Vagina (tissue), 2 donors: ENCODE measurements around the gene CNTNAP5.

Experiments used
- POLR2A ChIP-seq, 2 donors: fragments of 450-650 bp; IDR thresholded peaks; one replicate each; pipeline ENCODE4 v1.6.1; 2017; ENCODE audit warnings: antibody characterized with exemption in 2 of 2, mild to moderate bottlenecking in 2 of 2, moderate library complexity in 2 of 2
- POLR2AphosphoS5 ChIP-seq, 2 donors: sonication (generic); formaldehyde crosslinking; IDR thresholded peaks; one replicate each; pipeline ENCODE4 v1.9.0; 2017; ENCODE audit warnings: antibody characterized with exemption in 2 of 2, mild to moderate bottlenecking in 2 of 2, low read depth in 1 of 2; ENCODE audit not compliant: insufficient read depth in 1 of 2
- TF ChIP-seq, protein P1 (sequence below), 3 experiments: fragments of 450-650 bp in 2 of 3; fragments of 200-600 bp in 1 of 3; sonication (generic) in 1 of 3; IDR thresholded peaks; one replicate each; pipeline ENCODE4 v1.5.1; 2017 to 2019; ENCODE audit warnings: antibody characterized with exemption in 3 of 3, mild to moderate bottlenecking in 2 of 3, moderate library complexity in 2 of 3

DNA sequence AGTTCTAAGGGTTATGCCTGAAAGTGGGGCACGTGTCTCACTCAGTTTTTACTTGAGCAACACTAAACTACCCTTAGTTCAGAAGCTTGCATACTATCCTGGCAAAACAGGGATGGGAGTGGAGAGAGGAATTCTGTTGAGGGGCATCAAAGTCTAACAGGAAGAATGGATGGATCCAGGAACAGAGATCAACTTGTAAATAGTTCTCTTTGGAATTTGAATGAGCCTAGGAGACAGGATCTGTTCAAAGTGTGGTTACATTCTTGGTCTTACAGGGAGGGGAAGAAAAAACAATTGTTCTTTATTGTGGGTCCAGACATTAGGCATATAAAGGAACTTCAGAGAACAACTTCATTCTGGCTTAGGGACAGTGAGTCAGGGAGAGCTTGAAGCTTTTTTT is 560.2 kb downstream of the CNTNAP5 start:
- TF ChIP-seq, protein P1, sequence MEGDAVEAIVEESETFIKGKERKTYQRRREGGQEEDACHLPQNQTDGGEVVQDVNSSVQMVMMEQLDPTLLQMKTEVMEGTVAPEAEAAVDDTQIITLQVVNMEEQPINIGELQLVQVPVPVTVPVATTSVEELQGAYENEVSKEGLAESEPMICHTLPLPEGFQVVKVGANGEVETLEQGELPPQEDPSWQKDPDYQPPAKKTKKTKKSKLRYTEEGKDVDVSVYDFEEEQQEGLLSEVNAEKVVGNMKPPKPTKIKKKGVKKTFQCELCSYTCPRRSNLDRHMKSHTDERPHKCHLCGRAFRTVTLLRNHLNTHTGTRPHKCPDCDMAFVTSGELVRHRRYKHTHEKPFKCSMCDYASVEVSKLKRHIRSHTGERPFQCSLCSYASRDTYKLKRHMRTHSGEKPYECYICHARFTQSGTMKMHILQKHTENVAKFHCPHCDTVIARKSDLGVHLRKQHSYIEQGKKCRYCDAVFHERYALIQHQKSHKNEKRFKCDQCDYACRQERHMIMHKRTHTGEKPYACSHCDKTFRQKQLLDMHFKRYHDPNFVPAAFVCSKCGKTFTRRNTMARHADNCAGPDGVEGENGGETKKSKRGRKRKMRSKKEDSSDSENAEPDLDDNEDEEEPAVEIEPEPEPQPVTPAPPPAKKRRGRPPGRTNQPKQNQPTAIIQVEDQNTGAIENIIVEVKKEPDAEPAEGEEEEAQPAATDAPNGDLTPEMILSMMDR (IDR thresholded peaks at IDR 0.05) = no peak
- no peak for TF ChIP-seq POLR2AphosphoS5 (IDR thresholded peaks at IDR 0.05; ENCODE audit: insufficient read depth in 1 of 2, low read depth in 1 of 2)
- TF ChIP-seq POLR2A (IDR thresholded peaks at IDR 0.05) = no peak
